ENCODE data around the gene BANF1.
"Not testable (repeated sequence)": the region's sequence is repeated elsewhere in the genome, so short reads cannot be mapped to it uniquely, and the experiment has no call there.

BANF1 gene

GRCh38 chr11:65978391-65979238 is 23.7 kb upstream of the BANF1 start:
- DNase-seq = no peak

GRCh38 chr11:65979261-65979759 is 23.0 kb upstream of the BANF1 start:
- DNase-seq = no peak

DNA sequence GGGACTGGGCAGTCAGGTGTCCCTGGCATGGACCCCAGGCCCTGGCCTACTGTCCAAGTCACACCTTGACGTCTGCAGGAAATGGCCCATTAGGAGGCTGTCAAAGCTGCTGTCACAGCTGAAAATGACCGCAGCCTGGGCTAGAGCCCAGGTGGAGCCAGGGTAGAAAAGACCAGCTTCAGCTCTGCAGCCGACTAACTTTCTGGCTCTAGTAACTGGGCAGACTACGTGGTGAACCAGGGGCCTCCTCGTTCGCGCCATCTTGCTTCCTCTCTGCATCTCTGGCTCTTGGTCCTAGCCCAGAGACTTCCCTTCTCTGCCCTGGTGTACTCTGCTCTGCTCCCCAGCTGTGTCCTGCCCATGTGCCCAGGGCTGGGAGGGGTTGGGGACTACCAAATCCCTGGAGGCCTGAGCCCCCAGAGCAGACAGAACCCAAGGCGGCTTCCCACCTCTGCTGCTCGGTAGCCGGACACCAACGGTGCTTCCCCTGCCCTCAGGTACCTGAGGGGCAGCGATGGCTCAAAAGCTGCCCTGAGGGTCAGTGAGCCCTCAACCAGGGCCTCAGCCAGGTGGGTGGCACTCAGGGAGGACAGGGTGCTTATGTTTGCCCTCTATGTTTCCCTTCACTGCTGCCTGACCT is 21.1 kb upstream of the BANF1 start:
- DNase-seq = no peak

DNA sequence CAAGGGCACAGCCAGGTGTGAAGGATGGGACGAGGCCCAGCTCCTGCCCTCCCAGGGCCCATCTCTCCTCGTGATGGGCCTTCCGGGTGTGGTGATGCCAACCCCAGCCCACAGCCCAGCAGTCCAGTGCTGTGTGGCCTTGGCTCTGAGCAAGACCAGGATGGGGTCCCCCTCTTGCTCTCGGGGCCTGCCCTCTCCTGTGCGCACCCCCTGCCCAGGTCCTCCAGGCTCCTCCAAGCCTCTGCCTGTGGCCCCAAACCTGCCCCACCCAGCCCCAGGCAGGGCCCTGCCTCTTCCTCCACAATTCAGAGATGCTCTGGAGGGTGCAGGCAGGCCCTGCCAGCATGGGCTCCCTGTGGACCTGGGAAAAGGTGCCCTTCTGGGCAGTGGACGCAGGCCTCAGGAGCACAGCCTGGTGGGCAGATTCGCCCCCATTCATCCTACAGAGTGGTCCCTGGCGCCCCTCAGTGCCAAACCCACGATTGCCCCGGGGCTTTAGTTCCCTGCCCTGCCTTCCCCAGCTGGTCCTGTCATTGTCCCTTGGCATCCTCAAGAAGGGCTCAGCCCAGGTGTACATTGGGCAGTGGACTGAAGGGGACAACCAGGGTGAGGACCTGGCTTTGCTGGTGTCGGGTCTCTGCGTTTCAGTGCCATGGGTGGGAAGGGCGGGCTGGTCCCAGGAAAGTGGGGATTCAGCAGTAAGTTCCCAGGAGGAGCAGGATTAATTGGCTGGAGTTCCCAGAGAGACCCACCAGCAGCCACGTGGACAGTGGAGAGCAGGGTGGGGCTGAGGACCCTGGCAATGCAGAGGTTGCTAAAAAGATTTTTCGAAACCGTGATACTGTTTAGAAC is 20.1 kb upstream of the BANF1 start:
- DNase-seq = no peak

DNA sequence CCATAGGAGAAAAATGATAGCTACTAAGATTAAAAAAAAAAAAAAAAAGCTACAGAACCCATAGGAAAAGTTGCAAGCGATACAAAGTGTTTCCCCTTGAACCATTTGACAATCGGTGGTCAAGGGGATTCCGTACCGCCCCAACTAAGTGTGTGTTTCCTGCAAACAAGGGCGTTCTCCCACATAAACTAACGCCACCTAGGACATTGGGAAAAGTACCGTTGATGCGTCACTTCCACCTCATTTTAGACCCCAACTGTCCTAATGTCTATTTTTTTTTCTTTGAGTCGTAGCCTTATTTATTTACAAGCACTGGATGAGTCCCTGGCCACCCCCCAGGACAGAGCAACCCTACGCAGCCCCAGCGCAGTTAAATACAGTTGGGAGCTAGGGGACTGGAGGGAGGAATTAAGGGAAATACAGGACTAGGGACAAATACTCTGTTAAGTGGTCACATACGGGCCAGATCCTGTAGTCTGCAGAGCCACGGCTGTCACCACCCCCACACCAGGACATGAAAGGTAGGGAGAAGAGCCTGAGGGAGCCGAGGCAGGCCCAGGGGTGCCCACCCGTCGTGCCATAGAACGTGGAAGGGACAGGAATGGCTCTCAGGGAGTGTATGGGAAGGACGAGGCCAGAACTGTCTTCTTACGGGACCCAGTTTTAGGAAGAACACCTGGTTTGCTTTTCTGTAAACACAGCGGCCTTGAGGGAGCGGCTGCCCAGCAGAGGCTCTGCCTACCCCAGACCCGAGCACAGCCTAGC is 19.3 kb upstream of the BANF1 start:
- no peak for DNase-seq

DNA sequence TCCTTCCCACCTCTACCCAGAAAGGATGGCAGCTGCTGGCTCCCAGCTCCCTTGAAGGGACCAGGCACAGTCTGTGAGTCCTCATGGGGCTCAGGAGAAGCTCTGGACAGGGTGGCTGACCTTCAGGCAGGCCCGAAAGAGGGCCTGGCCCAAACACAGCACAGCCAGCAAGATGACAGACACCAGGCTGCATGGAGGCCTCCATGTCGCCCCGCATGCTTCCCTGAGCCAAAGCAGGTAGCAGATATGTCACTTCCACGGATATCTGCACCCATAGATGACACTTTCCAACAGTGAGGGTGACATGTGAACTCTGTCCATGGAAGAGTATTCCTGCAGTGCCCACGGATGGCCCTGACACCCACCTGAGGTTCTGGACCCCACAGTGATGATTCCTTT is 18.7 kb upstream of the BANF1 start:
- DNase-seq = no peak

- DNase-seq = no peak
These were observed 15.0 kb upstream of the BANF1 start for GRCh38 chr11:65987336-65987735.

- peak; percentile 83 for DNase-seq
These were observed 13.3 kb upstream of the BANF1 start for GRCh38 chr11:65988791-65989592.

GRCh38 chr11:65992056-65992455 is 10.2 kb upstream of the BANF1 start:
- DNase-seq = no peak

- no peak for DNase-seq
These were observed 5.0 kb upstream of the BANF1 start for GRCh38 chr11:65997286-65997685.

- DNase-seq = no peak
These were observed 434 bp downstream of the BANF1 start for GRCh38 chr11:66002648-66003225.

DNA sequence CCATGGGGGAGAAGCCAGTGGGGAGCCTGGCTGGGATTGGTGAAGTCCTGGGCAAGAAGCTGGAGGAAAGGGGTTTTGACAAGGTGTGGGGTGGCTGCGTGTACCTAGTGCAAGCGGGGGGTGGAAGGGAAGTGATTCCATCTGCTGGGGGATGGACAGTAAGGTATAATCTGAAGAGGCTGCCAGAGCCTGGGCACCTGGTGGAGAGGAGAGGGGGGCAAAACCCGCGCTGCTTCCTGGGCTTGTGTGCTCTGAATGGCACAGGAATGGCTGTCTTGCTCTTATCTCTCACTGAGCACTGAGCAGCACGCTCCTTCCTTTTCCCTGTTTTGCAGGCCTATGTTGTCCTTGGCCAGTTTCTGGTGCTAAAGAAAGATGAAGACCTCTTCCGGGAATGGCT is 988 bp downstream of the BANF1 start:
- DNase-seq = no peak

GRCh38 chr11:66004186-66004585 is 1.9 kb downstream of the BANF1 start:
- no peak for DNase-seq

DNA sequence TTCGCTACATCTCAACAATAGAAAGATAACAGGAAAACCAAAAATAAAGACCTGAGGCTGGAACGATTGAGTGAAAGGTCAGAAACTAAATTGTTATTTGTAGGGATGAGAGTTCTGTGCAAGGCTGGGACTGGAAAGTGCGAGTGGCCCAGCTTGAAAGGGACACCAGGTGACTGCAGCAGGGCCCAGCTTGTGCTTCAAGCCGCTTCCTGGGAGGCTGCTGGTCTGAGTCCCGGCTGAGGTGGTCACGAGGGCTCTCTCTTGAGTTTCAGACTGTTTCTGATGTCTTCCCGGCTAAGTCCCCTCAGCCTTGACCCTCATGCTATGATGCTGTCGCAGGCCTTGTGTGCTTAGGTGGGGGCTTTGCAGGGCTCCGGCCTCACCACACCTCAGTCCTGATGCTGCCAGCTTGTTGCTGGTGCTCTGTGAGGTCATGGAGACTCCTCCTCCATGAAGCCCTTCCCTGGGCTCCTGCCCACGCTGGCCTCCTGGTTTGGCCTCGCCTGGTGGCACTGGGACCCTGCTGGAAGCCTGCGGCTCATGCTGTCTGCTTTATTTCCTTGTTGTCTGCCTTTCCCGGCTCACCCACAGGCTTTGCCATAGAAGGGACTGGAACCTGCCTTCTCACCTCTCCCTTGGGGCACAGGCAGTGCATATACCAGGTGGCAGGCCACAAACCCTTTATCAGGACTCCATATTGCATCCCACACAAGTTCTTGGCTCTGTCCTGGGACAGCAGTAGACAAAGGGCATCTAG is 4.0 kb downstream of the BANF1 start:
- DNase-seq = no peak

GRCh38 chr11:66006891-66007176 is 4.5 kb downstream of the BANF1 start:
- no peak for DNase-seq

DNA sequence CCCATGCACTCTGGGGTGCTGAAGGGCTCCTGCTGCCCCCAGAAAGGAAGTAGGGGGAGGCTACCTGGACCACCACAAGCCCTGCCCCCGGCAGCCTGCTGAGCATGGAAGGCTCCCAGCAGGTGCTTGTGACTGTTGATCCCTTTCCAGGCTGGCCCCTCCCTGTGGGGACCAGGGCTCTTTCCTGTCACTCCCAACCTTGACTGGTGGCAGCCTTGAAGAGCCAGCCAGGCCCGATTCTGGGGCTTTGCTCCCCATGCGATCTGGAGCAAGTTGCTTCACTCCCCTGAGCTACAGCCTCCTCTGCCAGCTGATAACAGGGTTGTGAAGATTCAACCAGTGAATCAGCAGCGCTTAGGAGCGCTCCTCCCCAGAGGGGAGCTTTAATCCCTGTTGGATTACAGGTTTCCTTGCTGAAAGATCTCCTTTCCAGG is 4.9 kb downstream of the BANF1 start:
- DNase-seq = no peak

DNA sequence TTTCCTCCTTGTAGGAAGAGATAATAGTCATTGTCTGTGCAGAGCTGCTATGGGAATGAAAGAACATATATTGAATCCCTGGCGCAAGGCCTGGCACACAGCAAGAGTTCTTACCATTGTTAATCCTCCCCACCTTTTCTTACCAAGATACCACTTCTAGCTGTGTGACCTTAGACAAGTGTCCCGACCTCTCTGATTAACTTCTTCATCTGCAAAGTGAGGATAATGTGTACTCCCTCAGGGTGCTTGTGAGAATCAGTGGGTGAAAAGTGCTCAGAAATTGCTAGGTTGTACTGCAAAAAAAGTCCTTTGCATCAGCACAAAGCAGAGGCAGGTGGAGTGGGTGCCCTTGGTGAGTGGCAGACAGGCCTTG is 5.8 kb downstream of the BANF1 start:
- DNase-seq = no peak

DNA sequence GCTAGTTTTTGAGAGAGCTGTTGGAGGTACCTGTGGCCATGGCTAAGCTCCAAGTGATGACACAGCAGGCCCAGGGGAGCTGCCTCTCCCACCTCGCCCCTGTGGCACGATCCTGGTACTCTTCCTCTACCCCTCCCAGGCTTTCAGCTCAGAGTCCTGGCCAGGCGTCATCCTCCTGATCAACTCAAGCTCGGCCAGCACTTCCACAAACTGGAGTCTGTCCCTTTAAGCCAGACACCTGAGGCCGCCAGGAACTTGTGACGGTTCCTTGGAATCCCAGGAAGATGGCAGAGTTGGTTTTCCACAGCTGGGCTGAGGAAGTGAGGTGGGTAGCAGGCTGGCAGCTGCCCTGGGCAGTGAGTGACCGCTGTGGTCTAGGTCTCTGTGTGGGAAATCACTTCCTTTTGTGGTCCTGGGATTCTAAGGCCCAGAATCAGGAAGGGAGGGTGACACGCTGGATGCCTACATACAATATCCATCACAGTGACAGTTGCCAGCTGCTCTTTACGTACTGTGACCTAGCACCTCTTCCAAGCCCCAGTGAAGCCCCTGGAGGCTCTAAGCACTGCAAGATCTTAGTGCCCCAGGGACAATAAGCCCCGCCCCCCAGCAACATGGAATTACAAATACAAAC is 6.3 kb downstream of the BANF1 start:
- DNase-seq = no peak

GRCh38 chr11:66010036-66010435 is 7.7 kb downstream of the BANF1 start:
- DNase-seq = not testable (repeated sequence)

DNA sequence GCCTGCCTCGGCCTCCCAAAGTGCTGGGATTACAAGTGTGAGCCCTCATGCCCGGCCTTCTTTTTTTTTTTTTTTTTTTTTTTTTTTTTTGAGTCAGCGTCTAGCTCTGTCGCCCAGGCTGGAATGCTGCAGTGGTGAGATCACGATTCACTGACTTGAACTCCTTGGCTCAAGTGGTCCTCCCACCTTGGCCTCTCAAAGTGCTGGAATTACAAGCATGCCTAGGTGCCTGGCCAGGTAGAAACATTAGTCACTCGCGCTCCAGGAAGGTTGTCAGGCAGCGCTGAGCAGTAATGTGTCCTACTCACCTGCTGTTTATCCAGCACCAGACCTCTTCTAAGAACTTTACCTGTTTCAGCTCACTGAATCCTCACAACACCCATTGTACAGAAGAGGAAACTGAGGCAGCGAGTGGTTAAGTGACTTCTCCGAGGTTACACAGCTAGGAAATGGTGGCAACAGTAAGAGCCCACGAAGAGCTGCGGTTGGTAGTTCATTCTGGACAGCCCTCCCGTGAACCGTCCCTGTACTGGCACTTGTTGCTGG is 9.0 kb downstream of the BANF1 start:
- no peak for DNase-seq
